ENCODE results near the gene C10orf88.
"Not testable (repeated sequence)": the region's sequence is repeated elsewhere in the genome, so short reads cannot be mapped to it uniquely, and the experiment has no call there.

The C10orf88 gene

DNA sequence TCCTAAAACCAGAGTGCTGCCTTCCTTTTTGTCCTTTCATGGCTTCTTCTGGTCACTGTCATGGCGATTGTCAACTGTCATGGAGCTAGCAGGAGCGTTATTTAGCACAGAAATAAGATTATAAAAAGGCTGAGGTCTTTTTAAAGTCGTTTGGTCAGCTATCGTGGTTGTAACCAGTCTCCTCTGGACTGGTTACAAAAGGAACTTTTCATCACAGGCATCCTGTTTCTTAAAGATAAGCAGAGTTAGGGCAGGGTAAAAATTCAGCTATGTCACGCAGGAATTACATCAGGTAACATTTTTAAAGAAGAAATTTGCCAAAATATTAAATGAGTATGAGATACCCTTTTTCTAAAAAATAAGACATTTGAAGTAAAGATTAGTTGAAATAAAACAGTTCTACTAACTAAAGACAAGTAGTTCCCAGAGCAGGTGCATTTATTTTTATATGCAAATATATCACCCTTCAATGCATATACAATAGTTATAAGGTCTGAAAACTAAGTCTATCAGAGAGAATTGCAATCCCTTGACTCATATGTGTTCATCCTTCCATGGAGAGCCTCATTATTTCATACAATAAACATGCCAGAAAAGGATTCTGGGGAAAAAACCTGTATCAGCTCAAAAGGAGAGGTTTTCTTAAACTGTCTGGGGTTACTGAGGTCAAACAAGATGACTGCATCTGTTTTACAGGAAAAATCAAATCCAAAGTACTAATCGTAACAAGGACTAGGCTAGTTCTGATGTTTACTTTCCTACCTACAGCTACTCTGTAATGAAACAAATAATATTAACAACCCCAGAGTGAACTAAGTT lies 22.7 kb downstream of the C10orf88 start:
- Mint-ChIP-seq H3K36me3 (ENCODE audit: low read depth) (peaks cover 10% of the 10 kb centered on the region), H3K27ac (no peak overlapping the region), H3K9me3 (no peaks in the 10 kb centered on the region), H3K27me3 (ENCODE audit: low read depth) (no peaks in the 10 kb centered on the region), H3K4me3 (no peak overlapping the region), H3K4me1 (ENCODE audit: low read depth) (no peaks in the 10 kb centered on the region)

DNA sequence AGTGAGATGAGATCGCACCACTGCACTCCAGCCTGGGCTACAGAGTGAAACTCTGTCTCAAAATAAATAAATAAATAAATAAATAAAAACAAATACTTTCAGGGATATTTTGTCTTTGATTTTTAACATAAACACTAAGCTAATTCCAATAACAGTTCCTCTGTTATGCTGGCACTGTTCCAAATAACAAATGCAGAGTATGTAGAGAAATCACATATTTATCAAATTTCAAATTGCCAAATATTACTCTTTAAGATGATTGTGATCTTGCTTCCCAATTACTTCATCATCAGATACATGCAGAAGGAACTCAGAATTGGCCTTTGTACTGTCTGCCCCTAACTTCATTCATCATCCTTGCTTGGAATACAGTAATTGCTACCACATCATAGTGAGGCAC lies 23.9 kb downstream of the C10orf88 start:
- Mint-ChIP-seq H3K36me3 (ENCODE audit: low read depth) (peaks cover 6% of the 10 kb centered on the region), H3K4me3 (no peak overlapping the region), H3K4me1 (ENCODE audit: low read depth) (no peaks in the 10 kb centered on the region), H3K9me3 (no peaks in the 10 kb centered on the region), H3K27me3 (ENCODE audit: low read depth) (no peaks in the 10 kb centered on the region), H3K27ac (no peak overlapping the region)

DNA sequence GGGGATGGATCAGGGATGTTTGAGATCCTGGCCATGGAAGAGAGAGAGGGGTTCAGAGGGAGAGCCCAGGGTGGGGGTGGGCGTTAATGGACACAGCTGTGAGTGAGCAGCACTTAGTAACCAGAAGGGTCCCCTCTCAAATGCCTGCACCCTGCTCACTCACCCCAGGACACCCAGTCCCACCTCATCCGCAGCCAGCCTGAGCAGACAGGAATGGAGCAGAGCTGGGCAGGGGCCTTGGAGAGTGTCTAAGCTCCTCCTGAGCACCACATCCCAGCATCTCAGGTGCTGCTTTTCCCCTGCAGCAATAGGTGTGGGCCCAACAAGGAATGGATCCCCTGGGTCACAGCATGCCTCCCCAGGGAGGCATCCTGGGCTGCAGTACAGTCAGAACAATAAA lies 38.3 kb downstream of the C10orf88 start:
- Mint-ChIP-seq H3K36me3 (ENCODE audit: low read depth) (no peaks in the 10 kb centered on the region), H3K27ac (no peak overlapping the region), H3K4me3 (no peak overlapping the region), H3K4me1 (ENCODE audit: low read depth) (no peaks in the 10 kb centered on the region), H3K27me3 (ENCODE audit: low read depth) (no peaks in the 10 kb centered on the region), H3K9me3 (no peaks in the 10 kb centered on the region)

DNA sequence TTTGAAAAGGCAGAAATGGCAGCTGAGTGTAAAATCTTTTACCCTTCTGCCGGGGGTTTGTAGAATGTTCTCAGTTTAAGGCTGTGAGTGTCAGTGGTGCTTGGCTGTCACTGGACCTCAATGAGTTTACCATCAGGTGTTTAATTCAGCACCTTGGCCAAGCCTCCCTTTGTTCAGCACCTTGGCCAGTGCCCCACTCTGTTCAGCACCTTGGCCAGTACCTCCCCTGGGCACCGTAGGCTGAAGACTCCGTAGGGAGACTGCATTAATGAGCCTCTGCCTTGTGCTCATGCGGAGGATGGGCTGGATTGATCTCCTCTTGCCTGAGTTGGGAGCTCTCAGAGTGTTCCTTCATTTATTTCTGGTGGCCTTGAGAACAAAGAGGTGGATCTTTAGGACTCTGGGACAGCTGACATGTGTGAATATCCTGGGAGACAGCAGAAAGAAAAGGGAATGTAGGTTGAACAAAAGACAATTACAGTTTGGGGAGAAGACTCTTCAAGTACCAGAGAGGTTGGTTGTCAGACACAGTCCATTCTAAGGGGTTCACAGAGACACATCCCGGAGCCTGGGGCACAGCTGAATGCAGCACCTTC lies 42.0 kb downstream of the C10orf88 start:
- H3K36me3 Mint-ChIP-seq (ENCODE audit: low read depth), result no peaks in the 10 kb centered on the region
- H3K4me3 Mint-ChIP-seq, result no peak overlapping the region
- H3K9me3 Mint-ChIP-seq, result peaks cover 3% of the 10 kb centered on the region
- no peak overlapping the region for H3K27ac Mint-ChIP-seq
- no peaks in the 10 kb centered on the region for H3K27me3 Mint-ChIP-seq (ENCODE audit: low read depth)
- no peaks in the 10 kb centered on the region for H3K4me1 Mint-ChIP-seq (ENCODE audit: low read depth)

DNA sequence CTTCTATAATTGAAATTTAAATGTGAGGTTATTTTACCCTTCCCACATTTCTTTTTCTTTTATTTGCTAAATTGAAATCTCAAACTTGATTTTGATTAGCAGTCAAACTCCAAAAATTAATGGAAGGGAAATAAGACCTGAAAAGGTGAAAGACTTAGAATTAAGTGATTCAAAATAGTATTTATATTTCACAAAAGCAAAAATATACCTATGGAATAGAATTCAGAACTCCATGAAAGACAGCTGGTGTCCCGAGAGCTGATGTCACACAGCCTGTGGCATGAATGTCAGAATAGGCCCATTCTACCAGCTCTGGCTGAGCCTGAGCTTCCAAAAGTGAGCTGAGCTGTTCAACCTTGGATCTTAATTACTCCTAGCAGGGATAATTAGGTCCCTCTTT lies 43.7 kb downstream of the C10orf88 start, which contains the start of gene FAM24A:
Gene FAM24A (plus strand): TSS at position 301 of the 400 bp plus-strand sequence. CDS start 1,025 bp downstream, outside the sequence.
- Mint-ChIP-seq H3K9me3 (peaks cover 3% of the 10 kb centered on the region), H3K27ac (no peak within 1 kb of the TSS), H3K36me3 (ENCODE audit: low read depth) (no peaks in the 10 kb centered on the region), H3K4me3 (no peak within 1 kb of the TSS), H3K4me1 (ENCODE audit: low read depth) (no peaks in the 10 kb centered on the region), H3K27me3 (ENCODE audit: low read depth) (peaks cover 4% of the 10 kb centered on the region)

DNA sequence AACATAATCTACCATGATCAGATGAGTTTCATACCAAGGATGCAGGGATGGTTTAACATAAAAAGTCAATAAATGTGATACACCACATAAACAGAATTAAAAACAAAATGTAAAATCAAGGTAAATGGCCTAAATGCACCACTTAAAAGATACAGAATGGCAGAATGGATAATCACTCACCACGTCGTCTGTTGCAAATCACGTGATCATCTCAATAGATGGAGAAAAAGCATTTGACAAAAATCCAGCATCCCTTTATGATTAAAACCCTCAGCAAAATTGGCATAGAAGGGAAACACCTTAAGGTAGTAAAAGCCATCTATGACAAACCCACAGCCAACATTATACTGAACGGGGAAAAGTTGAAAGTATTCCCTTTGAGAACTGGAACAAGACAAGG lies 50.2 kb downstream of the C10orf88 start:
- not testable (repeated sequence) for H3K4me1 Mint-ChIP-seq (ENCODE audit: low read depth); H3K36me3 Mint-ChIP-seq (ENCODE audit: low read depth); H3K4me3 Mint-ChIP-seq; H3K9me3 Mint-ChIP-seq; H3K27me3 Mint-ChIP-seq (ENCODE audit: low read depth); H3K27ac Mint-ChIP-seq

DNA sequence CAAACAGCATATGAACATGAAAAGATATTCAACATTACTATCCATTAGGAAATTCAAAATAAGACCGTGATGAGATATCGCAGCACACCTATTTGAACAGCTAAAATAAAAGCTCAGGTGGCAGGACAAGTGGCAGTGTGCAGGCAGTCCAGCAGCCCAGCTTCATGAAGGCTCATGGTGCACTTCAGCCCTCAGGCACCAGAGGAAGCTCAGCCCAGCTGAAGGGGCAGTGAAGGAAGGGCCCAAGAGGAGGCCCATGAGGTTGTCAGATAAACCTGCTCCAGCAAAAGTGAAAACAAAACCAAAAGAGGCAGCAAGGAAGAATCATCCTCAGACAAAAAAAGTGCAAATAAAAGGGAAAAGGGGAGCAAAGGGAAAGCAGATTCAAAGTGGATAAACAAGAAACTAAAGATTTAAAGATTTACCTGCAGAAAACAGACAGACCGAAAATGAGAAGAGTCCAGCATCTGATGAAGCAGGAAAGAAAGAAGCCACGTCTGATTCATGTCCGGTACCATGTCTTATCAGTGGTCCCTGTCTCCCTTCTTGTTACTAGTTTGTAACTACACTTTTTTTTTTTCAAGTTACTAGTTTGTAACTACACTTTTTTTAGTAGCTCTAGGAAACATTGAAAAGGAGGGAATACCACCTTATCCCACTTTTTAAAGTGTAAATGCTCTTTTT lies 59.6 kb downstream of the C10orf88 start:
- Mint-ChIP-seq H3K36me3 (ENCODE audit: low read depth) (no peaks in the 10 kb centered on the region), H3K9me3 (no peaks in the 10 kb centered on the region), H3K27ac (no peak overlapping the region), H3K4me3 (no peak overlapping the region), H3K27me3 (ENCODE audit: low read depth) (no peaks in the 10 kb centered on the region), H3K4me1 (ENCODE audit: low read depth) (peaks cover 6% of the 10 kb centered on the region)

DNA sequence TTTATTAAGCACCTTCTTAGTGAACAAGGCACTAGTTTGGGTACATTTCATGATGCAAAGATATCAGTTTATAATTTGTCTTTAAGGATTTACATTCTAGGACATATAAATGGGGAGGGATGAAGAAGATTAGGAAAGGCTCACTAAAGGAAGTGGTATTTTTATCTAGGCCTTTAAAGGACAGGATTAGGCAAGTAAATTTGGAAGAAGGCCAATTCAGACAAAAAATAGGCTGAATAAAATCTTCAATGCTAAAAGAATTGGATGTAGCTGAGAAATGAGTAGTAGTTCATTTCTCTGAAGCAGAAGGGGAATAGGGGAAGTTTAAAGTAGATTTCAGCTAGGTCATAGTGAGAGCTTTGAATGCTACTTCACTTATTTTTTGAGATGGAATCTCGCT lies 69.9 kb downstream of the C10orf88 start:
- Mint-ChIP-seq H3K36me3 (ENCODE audit: low read depth) (peaks cover 2% of the 10 kb centered on the region), H3K27me3 (ENCODE audit: low read depth) (no peaks in the 10 kb centered on the region), H3K9me3 (no peaks in the 10 kb centered on the region), H3K27ac (no peak overlapping the region), H3K4me3 (no peak overlapping the region), H3K4me1 (ENCODE audit: low read depth) (peaks cover 11% of the 10 kb centered on the region)

DNA sequence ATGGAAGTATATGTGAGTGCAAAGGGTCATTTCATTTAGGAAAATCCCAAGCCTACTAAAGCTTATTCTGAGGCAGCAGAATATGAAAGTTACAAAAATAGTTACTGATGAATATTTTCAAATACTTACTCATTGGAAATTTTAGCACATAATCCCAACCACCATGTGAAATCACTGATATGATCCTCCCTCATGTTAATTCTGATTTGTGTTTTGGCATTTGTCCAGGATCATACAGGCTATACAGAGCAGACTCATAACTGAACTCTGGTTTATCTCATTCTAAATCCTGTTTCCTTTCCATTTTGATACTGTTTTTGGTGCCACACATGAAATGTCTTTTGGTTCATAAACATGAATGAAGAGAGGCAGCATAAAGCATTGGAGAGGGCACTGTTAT lies 71.3 kb downstream of the C10orf88 start:
- no peak overlapping the region for H3K27ac Mint-ChIP-seq
- no peak overlapping the region for H3K4me3 Mint-ChIP-seq
- peaks cover 9% of the 10 kb centered on the region for H3K36me3 Mint-ChIP-seq (ENCODE audit: low read depth)
- peaks cover 21% of the 10 kb centered on the region for H3K4me1 Mint-ChIP-seq (ENCODE audit: low read depth)
- no peaks in the 10 kb centered on the region for H3K27me3 Mint-ChIP-seq (ENCODE audit: low read depth)
- H3K9me3 Mint-ChIP-seq, result no peaks in the 10 kb centered on the region
